Measurements from ENCODE around the gene PSEN1. TPM values are rescaled to one million over a fixed set of nuclear protein-coding genes. Genes with fewer than 3 reads are reported as not detected.

The PSEN1 gene
- total and polyA plus RNA-seq, 2 donors (not counting 3 experiments of a cell fraction or from before 2014, with no cell fraction given), result 16.5 to 36.8 TPM

- H2AFZ ChIP-seq (ENCODE audit: low read depth, low read length), result no peak overlapping the region
- no peaks in the 10 kb centered on the region for H4K20me1 ChIP-seq (replicated peaks; ENCODE audit: control insufficient read depth, extremely low read depth, insufficient read depth, low read length)
- no peak overlapping the region for H3K27ac ChIP-seq (ENCODE audit: insufficient read depth, low read depth, low read length)
- dilution Hi-C loops (cut with MboI; ENCODE audit: extremely low pct_ligation_motif_present, low sequenced_read_pairs), result no loop called here
- DNase-seq (ENCODE audit: low read depth, low spot score), result no peak
- FAIRE-seq, result no peak
- POLR2A ChIA-PET, result no interaction called here
- H3K79me2 ChIP-seq (ENCODE audit: control insufficient read depth, insufficient read depth, low read length), result no peaks in the 10 kb centered on the region
- H3K9ac ChIP-seq (replicated peaks; ENCODE audit: extremely low read depth, insufficient read depth, low read length), result no peak overlapping the region
- H3K4me1 ChIP-seq (ENCODE audit: control insufficient read depth, extremely low read depth, insufficient read depth, low read length), result peaks cover 25% of the 10 kb centered on the region
- no peaks in the 10 kb centered on the region for H3K9me3 ChIP-seq (replicated peaks; ENCODE audit: control insufficient read depth, insufficient read depth, low read length)
- intact Hi-C loops (cut with micrococcal nuclease), result no loop called here
- H3K4me3 ChIP-seq (replicated peaks in 1 of 3; ENCODE audit: insufficient read depth in 1 of 3, low read depth in 1 of 3, low read length in 3 of 3), result no peak overlapping the region
- no peak overlapping the region for H3K4me2 ChIP-seq (ENCODE audit: insufficient read depth, low read length)
- TF ChIP-seq GATA2 (IDR thresholded peaks at IDR 0.05; ENCODE audit: insufficient read depth, insufficient read length, low read depth, low read length) (no peak), FOS (IDR thresholded peaks at IDR 0.05; ENCODE audit: borderline replicate concordance, insufficient read depth, low read length) (no peak), CTCF (IDR thresholded peaks at IDR 0.05; ENCODE audit: extremely low read depth in 1 of 2, insufficient read depth in 1 of 2, low read depth in 1 of 2, low read length in 2 of 2) (no peak), MYC (IDR thresholded peaks at IDR 0.05; ENCODE audit: low read depth, low read length) (no peak), JUN (IDR thresholded peaks at IDR 0.05; ENCODE audit: borderline replicate concordance, insufficient read depth, insufficient read length, low read depth) (no peak), MAX (IDR thresholded peaks at IDR 0.05; ENCODE audit: insufficient read depth, insufficient read length) (no peak), EZH2 (IDR thresholded peaks at IDR 0.05; ENCODE audit: borderline replicate concordance, low read depth, low read length, severe bottlenecking) (no peak)
- CTCF ChIA-PET, result interaction anchor here (1.3 to 1.5 kb wide), 3 partner anchors 16 to 87 kb away, joined by 4 to 5 read pairs (median 4); no protein-coding TSS in a partner anchor
- H3K27me3 ChIP-seq (ENCODE audit: control insufficient read depth in 2 of 2, insufficient read depth in 2 of 2, low read length in 2 of 2), result no peaks in the 10 kb centered on the region
- H3K36me3 ChIP-seq (ENCODE audit: control insufficient read depth in 2 of 2, extremely low read depth in 1 of 2, insufficient read depth in 2 of 2, low read length in 2 of 2), result peaks cover 0 to 10% of the 10 kb centered on the region in 2 experiments
- no TSS peak for BruUV-seq (replicated peaks)
- H3K9me1 ChIP-seq (replicated peaks; ENCODE audit: control insufficient read depth, extremely low read depth, insufficient read depth, low read length), result no peaks in the 10 kb centered on the region
These were observed 71.3 kb downstream of the PSEN1 start for GRCh38 chr14:73207615-73208014.

Data from endothelial cell of umbilical vein (primary cell).